ENCODE data around the gene NR2C1.

DNA sequence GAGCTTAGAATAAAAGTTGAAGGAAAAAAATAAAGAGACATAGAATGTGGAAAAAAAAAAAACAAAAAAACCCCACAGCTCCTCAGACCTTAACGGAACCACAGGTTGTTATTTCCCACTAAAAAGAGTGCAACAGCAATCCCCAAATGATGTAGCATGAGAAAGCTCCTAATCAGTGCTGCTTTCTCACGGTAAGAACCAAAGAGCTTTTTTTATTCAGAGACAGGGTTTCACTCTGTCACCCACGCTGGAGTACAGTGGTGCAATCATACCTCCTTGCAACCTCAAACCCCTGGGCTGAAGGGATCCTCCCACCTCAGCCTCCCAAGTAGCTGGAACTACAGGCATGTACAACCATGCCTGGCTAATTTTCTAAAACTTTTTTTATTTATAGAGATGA is 83.2 kb downstream of the NR2C1 start:
- TF ChIP-seq, protein P1, sequence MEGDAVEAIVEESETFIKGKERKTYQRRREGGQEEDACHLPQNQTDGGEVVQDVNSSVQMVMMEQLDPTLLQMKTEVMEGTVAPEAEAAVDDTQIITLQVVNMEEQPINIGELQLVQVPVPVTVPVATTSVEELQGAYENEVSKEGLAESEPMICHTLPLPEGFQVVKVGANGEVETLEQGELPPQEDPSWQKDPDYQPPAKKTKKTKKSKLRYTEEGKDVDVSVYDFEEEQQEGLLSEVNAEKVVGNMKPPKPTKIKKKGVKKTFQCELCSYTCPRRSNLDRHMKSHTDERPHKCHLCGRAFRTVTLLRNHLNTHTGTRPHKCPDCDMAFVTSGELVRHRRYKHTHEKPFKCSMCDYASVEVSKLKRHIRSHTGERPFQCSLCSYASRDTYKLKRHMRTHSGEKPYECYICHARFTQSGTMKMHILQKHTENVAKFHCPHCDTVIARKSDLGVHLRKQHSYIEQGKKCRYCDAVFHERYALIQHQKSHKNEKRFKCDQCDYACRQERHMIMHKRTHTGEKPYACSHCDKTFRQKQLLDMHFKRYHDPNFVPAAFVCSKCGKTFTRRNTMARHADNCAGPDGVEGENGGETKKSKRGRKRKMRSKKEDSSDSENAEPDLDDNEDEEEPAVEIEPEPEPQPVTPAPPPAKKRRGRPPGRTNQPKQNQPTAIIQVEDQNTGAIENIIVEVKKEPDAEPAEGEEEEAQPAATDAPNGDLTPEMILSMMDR (IDR thresholded peaks at IDR 0.05) = no peak
- TF ChIP-seq POLR2A (IDR thresholded peaks at IDR 0.05) (no peak), POLR2AphosphoS5 (IDR thresholded peaks at IDR 0.05) (no peak), EP300 (IDR thresholded peaks at IDR 0.05) (no peak)
